Activated naive CD8-positive, alpha-beta T cell (primary cell): Measurements from ENCODE around the gene JAKMIP1.

ENCODE experiments used
- H3K27ac Mint-ChIP-seq: one replicate; pipeline ENCODE4 v1.8.0; 2021; ENCODE audit warnings: mixed read lengths
- H3K27me3 Mint-ChIP-seq: one replicate; pipeline ENCODE4 v1.8.0; 2021; ENCODE audit warnings: mixed read lengths
- H3K36me3 Mint-ChIP-seq: one replicate; pipeline ENCODE4 v1.8.0; 2021; ENCODE audit warnings: mixed read lengths
- H3K4me1 Mint-ChIP-seq: one replicate; pipeline ENCODE4 v1.8.0; 2021; ENCODE audit warnings: low read depth, mixed read lengths
- H3K4me3 Mint-ChIP-seq: one replicate; pipeline ENCODE4 v1.8.0; 2021; ENCODE audit warnings: mild to moderate bottlenecking, mixed read lengths
- H3K9me3 Mint-ChIP-seq: one replicate; pipeline ENCODE4 v1.8.0; 2021; ENCODE audit warnings: low read depth, mixed read lengths

Gene JAKMIP1

DNA sequence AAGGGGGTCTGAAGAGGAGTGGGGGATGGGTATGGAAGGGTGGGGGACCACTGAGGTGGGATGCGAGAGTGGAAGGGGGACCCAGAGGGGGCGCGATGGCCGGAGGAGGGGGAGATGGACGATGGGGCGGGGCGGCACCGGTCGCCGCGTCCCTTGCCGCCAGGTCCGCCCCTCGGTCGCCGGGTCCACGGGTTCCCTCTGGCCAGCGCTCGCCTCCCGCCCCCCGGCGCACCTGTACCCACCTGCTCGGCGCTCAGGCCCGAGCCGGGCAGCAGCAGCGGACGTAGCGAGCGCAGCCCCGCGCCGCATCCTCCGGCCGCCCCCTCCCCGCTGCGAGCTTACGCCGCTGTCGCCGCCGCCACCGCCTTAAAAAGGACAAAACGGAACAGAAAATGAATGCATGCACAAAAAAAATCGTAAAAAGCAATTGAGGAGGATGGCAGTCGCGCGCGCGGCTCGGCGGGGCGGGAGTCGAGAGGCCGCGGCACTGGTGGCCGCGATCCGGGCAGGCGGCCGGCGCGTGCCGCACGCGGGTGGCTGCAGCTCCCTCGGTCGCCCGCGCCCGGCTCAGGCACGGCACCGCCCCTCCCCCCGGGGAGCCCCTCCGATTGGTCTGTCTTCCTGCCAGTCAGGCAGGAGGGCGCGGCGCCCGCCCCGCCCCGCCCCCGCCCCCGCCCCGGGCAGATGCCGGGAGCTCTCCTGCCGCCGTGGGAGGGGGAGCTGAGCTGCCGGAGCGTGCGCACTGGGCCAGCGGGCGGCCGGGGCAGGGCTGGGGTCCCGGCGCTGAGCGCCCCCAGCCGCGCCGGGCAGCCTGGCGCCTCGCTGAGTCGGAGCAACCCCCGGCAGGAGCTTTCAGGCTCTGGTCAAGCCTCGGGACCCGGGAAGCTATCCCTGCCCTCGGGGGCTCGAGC is at the start of gene JAKMIP1:
JAKMIP1 (minus strand) TSS at position 539 of the 911 bp plus-strand sequence. CDS start 87,699 bp downstream, outside the sequence.
- Mint-ChIP-seq H3K4me3 (peak within 1 kb of the TSS; percentile 76), H3K27me3 (peaks cover 35% of the 10 kb centered on the region), H3K27ac (no peak within 1 kb of the TSS), H3K36me3 (peaks cover 7% of the 10 kb centered on the region), H3K9me3 (peaks cover 6% of the 10 kb centered on the region), H3K4me1 (peaks cover 20% of the 10 kb centered on the region)

DNA sequence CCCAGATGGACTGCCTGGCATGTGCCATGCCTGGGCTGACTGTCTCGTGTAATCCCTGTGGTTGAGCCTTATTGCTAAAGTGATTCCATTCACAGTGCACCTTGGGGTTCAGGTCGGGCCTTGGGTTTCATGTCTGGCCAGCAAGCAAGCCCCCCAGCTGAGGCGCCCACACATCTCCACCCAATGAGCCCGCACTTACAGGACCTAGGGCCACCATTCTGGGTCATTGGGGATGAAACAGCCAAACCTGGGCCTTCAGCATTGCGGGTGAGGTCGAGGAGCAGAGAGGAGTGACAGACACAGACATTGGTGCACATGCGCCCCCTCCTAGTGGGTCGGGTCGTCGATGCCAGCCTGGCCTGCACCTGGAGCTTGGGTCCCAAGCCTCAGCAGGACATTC is 48.0 kb upstream of the JAKMIP1 start:
- peaks cover 4% of the 10 kb centered on the region for H3K4me1 Mint-ChIP-seq
- H3K4me3 Mint-ChIP-seq: no peak overlapping the region
- H3K36me3 Mint-ChIP-seq: peaks cover 3% of the 10 kb centered on the region
- H3K27ac Mint-ChIP-seq: no peak overlapping the region
- no peaks in the 10 kb centered on the region for H3K9me3 Mint-ChIP-seq
- peaks cover 36% of the 10 kb centered on the region for H3K27me3 Mint-ChIP-seq

DNA sequence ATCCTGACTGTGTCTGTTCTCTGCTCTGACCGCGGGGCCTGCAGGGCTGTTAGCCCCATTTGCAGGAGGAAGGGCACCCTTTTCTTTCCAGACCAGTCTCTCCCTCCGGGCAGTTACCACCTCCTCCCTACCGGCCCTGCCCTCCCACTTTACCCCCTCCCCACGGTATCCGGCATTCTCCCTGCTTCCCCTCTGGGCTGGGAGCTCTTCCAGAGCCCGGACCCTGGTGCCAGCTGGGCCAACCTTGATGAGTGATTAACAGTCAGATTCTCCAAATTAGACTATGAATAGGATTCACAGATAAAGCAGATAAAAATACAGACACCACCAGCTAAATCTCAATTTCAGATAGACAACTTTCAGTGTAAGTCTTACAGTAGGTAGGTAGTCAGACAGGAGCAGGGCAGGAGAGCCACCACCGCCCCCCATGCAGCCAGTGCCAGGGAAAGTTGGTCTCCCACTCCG is 45.9 kb upstream of the JAKMIP1 start:
- Mint-ChIP-seq H3K4me1 (peaks cover 4% of the 10 kb centered on the region), H3K27ac (no peak overlapping the region), H3K27me3 (peaks cover 38% of the 10 kb centered on the region), H3K9me3 (no peaks in the 10 kb centered on the region), H3K36me3 (peaks cover 3% of the 10 kb centered on the region), H3K4me3 (no peak overlapping the region)

DNA sequence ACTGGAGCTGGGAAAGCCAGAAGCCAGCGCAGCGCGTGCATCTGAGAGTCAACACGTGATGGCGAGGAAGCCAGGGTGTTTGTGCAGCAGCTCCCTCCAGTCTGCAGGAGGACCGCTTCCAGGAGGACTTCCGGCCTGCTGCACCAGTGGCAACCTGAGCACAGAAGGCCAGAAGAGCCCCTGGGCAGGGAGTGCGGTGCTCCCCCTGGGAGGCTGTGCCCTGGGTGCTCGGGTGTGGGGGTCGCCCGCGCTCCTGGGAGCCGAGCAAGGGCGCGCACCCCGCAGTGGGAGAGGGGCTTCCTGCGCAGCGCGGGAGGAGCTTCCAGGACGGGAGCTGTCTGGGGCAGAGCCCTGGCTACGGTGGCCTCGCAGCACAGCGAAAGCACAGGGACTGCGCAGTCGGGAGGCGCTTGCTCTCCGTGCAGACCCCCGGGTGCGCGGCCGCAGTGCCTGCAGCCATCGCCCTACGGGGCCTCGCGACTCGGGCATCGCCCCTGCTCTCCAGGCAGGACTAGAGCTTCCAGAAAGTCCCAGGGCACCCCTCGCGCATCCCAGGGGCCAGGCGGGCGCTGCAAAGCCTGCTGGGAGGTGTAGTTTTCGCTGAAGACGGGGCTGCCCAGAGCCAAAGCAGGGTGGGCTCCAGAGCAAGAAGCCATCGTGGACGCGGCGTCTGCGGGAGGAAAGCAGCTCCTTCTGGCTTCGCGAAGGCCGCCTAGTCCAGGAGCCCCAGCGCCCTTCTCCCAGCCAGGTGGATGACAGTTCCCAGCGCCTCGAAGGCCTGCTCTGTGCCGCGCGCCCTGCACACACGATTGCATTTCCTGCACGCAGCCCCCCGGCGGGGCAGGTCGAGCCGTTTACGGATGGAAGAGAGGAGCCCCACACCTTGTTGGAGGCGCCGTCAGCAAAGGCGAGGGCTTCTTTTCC is 45.2 kb upstream of the JAKMIP1 start:
- no peak overlapping the region for H3K27ac Mint-ChIP-seq
- H3K4me1 Mint-ChIP-seq: peaks cover 4% of the 10 kb centered on the region
- no peaks in the 10 kb centered on the region for H3K9me3 Mint-ChIP-seq
- peaks cover 3% of the 10 kb centered on the region for H3K36me3 Mint-ChIP-seq
- H3K4me3 Mint-ChIP-seq: no peak overlapping the region
- peaks cover 38% of the 10 kb centered on the region for H3K27me3 Mint-ChIP-seq

DNA sequence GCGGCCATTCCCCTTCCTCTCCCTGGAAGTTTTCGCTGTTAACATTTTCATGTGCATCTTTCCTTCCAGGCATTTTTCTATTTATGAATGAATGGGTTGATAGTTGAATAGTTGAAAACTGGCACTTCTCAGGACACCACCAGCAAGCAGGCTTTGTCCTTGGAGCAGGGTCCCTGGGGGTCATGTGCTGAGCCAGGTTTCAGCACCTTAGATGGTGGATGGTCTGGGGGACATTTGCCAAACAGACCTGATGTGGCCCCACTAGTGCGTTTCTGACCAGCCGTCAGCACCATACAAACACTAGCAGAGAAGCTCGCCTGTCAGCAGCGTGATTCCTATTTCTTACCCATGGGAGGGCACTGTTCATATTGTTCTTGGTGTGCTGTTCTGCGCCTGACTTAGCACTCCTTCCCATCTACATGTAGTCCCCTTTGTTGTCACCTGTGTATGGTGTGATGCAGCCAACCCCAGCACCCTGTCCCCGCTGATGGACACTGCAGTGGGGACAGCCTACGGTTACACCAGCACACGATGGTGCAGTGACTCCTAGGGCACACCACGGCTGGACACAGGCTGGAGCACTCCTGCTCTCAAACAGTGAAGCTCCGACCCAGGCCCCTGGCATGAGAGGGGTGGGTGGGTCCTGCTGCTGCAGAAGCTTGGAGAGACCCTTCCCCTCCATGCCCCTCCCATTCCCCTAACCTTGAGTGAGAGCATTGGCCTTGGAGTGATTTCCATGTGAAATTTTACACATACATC is 42.1 kb upstream of the JAKMIP1 start:
- Mint-ChIP-seq H3K4me1 (peaks cover 4% of the 10 kb centered on the region), H3K27ac (no peak overlapping the region), H3K27me3 (peaks cover 25% of the 10 kb centered on the region), H3K36me3 (peaks cover 3% of the 10 kb centered on the region), H3K4me3 (no peak overlapping the region), H3K9me3 (no peaks in the 10 kb centered on the region)

DNA sequence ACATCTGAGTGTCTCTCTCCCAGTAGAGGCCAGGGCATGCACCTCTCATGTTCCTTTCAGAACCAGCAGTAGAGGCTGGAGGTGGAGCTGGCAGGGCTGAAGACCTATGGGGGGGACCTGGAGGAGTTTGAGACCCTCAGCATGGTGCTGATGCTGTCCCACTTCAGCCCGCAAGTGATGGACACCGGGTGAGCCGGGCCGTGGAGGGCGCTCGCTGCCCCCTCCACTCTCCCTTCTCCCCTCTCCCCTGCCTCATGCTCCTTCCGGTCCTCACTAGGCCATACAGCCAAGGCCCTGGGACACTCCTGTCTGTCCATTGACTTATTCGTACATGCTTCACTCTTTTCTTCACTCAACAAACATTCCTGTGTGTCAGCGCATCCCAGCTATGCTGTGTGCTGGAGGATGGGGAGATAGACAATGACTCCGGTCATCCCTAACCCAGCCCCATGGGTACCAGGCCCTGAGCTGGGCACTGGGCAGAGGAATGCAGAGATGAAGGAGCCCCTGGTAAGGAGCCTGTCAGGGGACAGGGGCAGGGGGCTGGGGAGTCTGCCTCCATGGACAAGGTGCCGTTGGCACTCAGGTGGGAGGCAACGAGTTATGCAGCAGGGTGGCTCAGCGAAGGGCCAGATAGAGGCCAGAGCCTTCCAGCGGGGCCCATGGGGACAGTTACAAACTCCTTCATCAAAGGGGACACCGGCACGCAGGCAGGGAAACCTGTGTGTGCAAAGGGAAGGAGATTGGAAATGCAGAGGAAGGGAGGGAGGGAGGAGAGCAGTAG is 40.9 kb upstream of the JAKMIP1 start:
- H3K4me1 Mint-ChIP-seq: peaks cover 4% of the 10 kb centered on the region
- peaks cover 16% of the 10 kb centered on the region for H3K27me3 Mint-ChIP-seq
- peaks cover 3% of the 10 kb centered on the region for H3K36me3 Mint-ChIP-seq
- no peak overlapping the region for H3K27ac Mint-ChIP-seq
- H3K9me3 Mint-ChIP-seq: no peaks in the 10 kb centered on the region
- H3K4me3 Mint-ChIP-seq: no peak overlapping the region

DNA sequence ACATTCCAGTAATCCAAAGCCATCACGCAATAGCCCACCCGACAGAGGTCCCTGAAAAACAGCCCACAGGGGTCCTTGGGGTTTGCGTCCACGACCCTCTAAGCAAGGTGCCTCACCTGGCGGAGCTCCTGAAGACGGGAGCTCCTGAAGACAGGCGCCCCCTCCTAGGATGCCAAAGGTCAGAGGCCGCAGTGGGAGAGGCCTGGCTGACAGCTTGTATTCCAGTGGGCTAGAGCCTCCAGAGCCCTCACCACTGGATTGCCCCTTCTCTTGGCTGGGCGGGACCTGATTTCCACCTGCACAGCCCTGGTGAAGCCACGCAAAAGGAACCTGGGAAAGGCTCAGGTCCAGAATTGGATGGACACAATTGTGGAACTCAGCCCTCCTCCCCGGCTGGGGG is 39.6 kb upstream of the JAKMIP1 start:
- Mint-ChIP-seq H3K36me3 (peaks cover 3% of the 10 kb centered on the region), H3K27me3 (peaks cover 14% of the 10 kb centered on the region), H3K9me3 (no peaks in the 10 kb centered on the region), H3K4me1 (peaks cover 3% of the 10 kb centered on the region), H3K4me3 (no peak overlapping the region), H3K27ac (no peak overlapping the region)

DNA sequence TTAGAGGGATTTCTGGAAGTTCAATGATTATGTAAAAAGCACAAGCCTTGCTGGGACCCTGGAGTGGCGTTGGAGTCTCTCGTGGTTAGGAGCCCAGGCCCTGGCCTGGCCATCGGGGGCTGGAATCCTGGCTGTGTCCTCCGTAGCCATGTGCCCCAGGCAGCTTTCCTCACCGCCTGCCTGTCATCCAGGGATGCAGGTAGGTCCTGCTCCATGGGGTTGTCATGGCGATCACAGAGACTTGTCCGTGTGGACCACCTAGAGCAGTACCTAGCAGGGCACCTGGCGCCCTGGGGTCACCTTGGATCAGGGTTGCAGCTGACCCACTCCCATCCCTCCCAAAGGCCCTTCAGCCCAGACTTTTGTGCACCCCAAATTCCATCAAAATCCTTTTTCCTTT is 39.1 kb upstream of the JAKMIP1 start:
- Mint-ChIP-seq H3K4me3 (no peak overlapping the region), H3K27ac (no peak overlapping the region), H3K9me3 (no peaks in the 10 kb centered on the region), H3K4me1 (no peaks in the 10 kb centered on the region), H3K27me3 (peaks cover 9% of the 10 kb centered on the region), H3K36me3 (no peaks in the 10 kb centered on the region)

DNA sequence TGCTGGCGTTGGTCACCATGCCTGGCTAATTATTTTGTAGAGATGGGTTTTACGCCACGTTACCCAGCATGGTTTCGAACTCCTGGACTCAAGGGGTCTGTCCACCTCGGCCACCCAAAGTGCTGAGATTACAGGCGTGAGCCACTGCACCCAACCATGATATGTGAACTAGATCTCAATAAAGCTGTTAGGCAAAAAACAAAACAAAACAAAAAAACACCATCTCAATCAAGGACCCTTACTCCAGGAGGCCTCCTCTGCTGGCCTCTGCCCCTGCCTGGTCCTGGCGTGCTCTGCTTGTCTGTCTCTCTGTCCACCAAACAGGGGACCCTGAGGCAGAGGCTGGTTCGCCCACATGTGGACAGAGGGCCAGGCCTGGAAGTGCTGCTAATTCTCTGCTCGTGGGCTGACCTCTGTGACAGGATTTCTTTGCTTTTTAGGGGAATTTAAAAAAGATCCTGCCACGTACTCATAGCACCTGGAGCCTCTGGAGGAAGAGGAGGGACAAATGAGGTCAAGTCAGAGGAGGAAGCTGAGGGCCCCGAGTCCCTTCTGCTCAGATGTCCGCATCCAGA is 36.6 kb upstream of the JAKMIP1 start:
- no peaks in the 10 kb centered on the region for H3K27me3 Mint-ChIP-seq
- no peak overlapping the region for H3K27ac Mint-ChIP-seq
- no peaks in the 10 kb centered on the region for H3K4me1 Mint-ChIP-seq
- no peak overlapping the region for H3K4me3 Mint-ChIP-seq
- no peaks in the 10 kb centered on the region for H3K36me3 Mint-ChIP-seq
- no peaks in the 10 kb centered on the region for H3K9me3 Mint-ChIP-seq

DNA sequence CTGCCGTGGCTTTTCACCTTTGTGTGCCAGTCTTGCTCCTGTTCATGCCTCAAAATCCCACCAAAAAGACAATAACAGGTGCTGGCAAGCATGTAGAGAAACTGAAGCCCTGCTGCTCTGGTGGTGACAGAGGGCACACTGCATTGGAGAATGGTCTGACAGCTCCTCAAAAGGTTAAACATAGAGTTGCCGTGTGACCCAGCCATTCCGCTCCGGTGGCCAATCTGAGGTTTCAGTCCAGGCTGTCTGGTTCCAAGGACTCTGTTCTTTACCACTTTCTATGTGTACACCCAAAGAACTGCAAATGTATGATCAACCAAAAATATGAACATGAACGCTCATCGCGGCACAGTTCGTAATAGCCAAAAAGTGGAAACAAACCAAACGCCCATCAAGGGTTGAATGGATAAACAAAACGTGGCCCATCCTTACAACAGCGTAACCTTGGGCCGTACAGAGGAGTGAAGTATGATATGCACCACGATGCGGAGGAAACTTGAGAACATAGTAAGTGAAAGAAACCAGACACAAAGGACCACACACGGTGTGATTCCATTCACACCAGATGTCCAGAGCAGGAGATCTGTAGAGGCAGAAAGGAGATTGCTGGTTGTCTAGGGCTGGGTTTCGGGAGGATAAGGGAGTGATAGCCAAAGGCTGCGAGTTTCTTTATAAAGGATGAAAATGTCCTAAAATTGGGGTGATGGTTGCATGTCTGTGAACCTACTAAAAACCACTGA is 35.7 kb upstream of the JAKMIP1 start:
- H3K27ac Mint-ChIP-seq: no peak overlapping the region

DNA sequence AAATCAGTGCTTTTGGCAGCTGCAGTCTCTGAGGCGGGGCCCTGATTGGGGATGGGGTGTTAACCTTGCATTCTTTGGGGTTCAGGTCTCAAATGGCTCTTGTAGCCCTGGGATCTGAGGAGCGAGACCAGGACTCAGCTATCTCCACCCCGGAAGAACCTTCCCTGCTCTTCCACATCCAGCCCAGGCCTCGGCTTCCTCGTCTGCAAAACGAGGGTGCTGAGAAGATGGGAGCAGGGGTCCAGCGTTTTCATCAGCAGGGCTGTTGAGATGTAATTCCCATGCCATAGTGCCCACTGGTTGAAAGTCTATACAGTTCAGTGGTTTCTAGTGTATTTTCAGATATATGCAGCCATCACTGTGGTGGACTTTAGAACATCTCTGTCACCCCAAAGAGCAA is 34.7 kb upstream of the JAKMIP1 start:
- Mint-ChIP-seq H3K27me3 (no peaks in the 10 kb centered on the region), H3K9me3 (no peaks in the 10 kb centered on the region), H3K4me3 (no peak overlapping the region), H3K27ac (no peak overlapping the region), H3K4me1 (no peaks in the 10 kb centered on the region), H3K36me3 (no peaks in the 10 kb centered on the region)

More for the DNA sequence above, 35.7 kb upstream of the JAKMIP1 start:
- no peak overlapping the region for H3K4me3 Mint-ChIP-seq
- H3K36me3 Mint-ChIP-seq: no peaks in the 10 kb centered on the region
- no peaks in the 10 kb centered on the region for H3K9me3 Mint-ChIP-seq
- no peaks in the 10 kb centered on the region for H3K4me1 Mint-ChIP-seq
- H3K27me3 Mint-ChIP-seq: no peaks in the 10 kb centered on the region

DNA sequence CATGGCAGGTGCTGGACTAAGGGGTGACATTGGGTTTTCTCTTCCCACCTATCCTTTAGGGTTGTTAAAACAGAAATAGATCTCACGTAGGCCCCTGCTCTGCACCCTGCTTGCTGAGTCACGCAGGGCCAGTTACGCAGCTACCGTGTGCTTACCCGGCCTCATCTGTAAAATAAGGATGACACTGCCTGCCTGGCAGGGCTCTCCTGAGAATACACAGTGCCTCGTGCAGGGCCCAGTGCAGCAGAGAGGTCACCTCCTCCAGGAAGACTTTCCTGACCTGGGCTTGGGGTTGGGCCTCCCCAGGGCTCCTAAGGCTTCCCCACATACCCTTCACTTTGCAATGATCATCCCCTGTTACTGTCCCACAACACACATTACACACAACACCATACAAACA is 33.6 kb upstream of the JAKMIP1 start:
- H3K27ac Mint-ChIP-seq: no peak overlapping the region

More for the DNA sequence above, 33.6 kb upstream of the JAKMIP1 start:
- Mint-ChIP-seq H3K27me3 (peaks cover 4% of the 10 kb centered on the region), H3K9me3 (no peaks in the 10 kb centered on the region), H3K4me3 (no peak overlapping the region), H3K4me1 (no peaks in the 10 kb centered on the region), H3K36me3 (no peaks in the 10 kb centered on the region)
